ENCODE results near the gene TXK. TPM values are rescaled to one million over a fixed set of nuclear protein-coding genes. Genes with fewer than 3 reads are reported as not detected.

TXK gene
- total and polyA plus RNA-seq, 10 of the 15 experiments (the other 5 are each of a cell fraction or from before 2014, with no cell fraction given) = 0.44 to 2.9 (median 1.4) TPM

DNA sequence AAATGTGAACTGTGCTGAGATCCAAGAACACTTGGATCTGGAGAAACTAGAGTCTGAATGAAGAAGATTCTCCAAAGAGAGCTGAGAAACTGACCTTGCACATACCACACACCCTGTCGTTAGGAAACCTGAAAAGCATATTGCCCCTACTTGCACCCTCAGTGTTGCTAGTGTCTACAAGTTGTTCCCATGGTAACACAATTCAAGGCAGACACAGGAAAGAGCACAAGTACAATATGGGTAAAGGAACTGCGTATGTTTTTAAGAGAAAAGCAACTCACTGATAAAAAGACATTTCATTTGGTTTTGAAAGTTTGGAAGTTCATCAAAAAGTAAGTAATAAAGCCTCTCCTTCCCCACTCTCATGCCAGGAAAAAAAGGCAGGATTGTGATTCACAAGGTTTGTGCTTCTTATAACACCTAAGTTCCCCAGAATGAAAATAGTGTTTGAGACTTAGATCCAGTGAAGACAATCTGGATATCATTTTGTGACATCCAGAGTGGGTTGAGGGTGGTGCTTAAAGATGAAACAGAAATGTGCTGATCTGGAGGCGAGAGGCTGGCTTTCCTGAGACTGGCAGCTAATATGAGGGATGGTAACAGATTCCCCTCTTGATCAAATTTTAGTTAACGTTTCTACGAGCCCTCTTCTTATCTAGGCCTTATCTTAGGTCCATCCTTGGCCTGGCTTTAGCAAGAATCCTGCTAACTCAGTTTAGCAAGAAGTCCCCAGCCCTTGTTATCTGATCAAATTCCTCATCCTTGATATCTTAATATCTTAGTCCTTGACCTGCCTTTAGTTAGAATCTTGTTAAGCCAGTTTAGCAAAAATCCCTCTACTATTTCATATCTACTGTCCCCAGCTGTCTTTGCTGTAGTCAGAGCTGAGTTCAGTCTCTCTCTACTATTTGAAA is 75.2 kb downstream of the TXK start:
- H3K27ac ChIP-seq (ENCODE audit: control insufficient read depth, insufficient read depth) = no peak overlapping the region
- in situ Hi-C loops (cut with MboI) = no loop called here
- CTCF ChIA-PET = interaction anchor here (0.6 kb wide), 1 partner anchor 176 kb away, joined by 3 read pairs; no protein-coding TSS in a partner anchor

More for the DNA sequence above, 75.2 kb downstream of the TXK start:
- Histone ChIP-seq H4K20me1 (ENCODE audit: control insufficient read depth, insufficient read depth) (no peaks in the 10 kb centered on the region), H3K79me2 (ENCODE audit: control insufficient read depth, insufficient read depth, low read length) (no peaks in the 10 kb centered on the region), H3K9ac (ENCODE audit: control insufficient read depth, insufficient read depth, low read length) (no peak overlapping the region), H3K36me3 (ENCODE audit: control insufficient read depth in 2 of 2, insufficient read depth in 2 of 2, low read length in 1 of 2) (no peaks in the 10 kb centered on the region), H3K4me3 (no peak overlapping the region), H3K4me1 (ENCODE audit: control insufficient read depth, insufficient read depth, low read length) (peaks cover 2% of the 10 kb centered on the region), H3K9me3 (replicated peaks; ENCODE audit: control insufficient read depth, insufficient read depth, low read length) (peaks cover under 1% of the 10 kb centered on the region; the same call in 2 of the 3 replicates), H3K27me3 (replicated peaks in 1 of 2; ENCODE audit: control insufficient read depth in 2 of 2, insufficient read depth in 2 of 2, low read length in 1 of 2) (no peaks in the 10 kb centered on the region), H2AFZ (ENCODE audit: control insufficient read depth, low read depth, low read length) (no peak overlapping the region), H3K4me2 (ENCODE audit: control insufficient read depth, insufficient read depth) (no peak overlapping the region)
- ChIA-PET RAD21 (ENCODE audit: unreplicated experiment) (interaction anchor here (1.3 kb wide), 1 partner anchor 10 kb away, joined by 3 read pairs; no protein-coding TSS in a partner anchor), POLR2A (interaction anchor here (0.8 kb wide), 1 partner anchor 16 kb away, joined by 3 read pairs; no protein-coding TSS in a partner anchor), SMC1A (ENCODE audit: uncharacterized antibody, unreplicated experiment) (interaction anchor here (0.6 kb wide), 1 partner anchor 12 kb away, joined by 3 read pairs; no protein-coding TSS in a partner anchor)
- no TSS peak for BruUV-seq (replicated peaks)
- DNase-seq (ENCODE audit: low read depth, low spot score) (no peak), ATAC-seq (no peak), FAIRE-seq (no peak)
- intact Hi-C loops (cut with micrococcal nuclease; ENCODE audit: unreplicated experiment) = no loop called here
- WGBS (ENCODE audit: insufficient coverage, insufficient replicate concordance, low lambda C conversion rate, missing lambda C conversion rate) = 67% methylated on average over 5 of the region's 5 CpGs
- TF ChIP-seq KLF5 (IDR thresholded peaks at IDR 0.05; ENCODE audit: partially characterized antibody) (no peak), ZNF24 (IDR thresholded peaks at IDR 0.05) (no peak), NR2F1 (conservative IDR thresholded peaks at IDR 0.05) (no peak), KDM1A (IDR thresholded peaks at IDR 0.05; ENCODE audit: borderline replicate concordance) (no peak), SP1 (IDR thresholded peaks at IDR 0.05; ENCODE audit: low read depth, low read length) (no peak), RB1 (IDR thresholded peaks at IDR 0.05; ENCODE audit: borderline replicate concordance) (no peak), EZH2 (IDR thresholded peaks at IDR 0.05; ENCODE audit: borderline replicate concordance, control insufficient read depth, low read depth, low read length) (no peak), ZSCAN29 (IDR thresholded peaks at IDR 0.05) (no peak), TCF7 (IDR thresholded peaks at IDR 0.05; ENCODE audit: borderline replicate concordance) (no peak), MXI1 (IDR thresholded peaks at IDR 0.05; ENCODE audit: low read depth, low read length) (no peak), LARP7 (IDR thresholded peaks at IDR 0.05) (no peak)
- TF ChIP-seq, protein P1, sequence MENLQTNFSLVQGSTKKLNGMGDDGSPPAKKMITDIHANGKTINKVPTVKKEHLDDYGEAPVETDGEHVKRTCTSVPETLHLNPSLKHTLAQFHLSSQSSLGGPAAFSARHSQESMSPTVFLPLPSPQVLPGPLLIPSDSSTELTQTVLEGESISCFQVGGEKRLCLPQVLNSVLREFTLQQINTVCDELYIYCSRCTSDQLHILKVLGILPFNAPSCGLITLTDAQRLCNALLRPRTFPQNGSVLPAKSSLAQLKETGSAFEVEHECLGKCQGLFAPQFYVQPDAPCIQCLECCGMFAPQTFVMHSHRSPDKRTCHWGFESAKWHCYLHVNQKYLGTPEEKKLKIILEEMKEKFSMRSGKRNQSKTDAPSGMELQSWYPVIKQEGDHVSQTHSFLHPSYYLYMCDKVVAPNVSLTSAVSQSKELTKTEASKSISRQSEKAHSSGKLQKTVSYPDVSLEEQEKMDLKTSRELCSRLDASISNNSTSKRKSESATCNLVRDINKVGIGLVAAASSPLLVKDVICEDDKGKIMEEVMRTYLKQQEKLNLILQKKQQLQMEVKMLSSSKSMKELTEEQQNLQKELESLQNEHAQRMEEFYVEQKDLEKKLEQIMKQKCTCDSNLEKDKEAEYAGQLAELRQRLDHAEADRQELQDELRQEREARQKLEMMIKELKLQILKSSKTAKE (IDR thresholded peaks at IDR 0.05; ENCODE audit: low read depth, poor library complexity, severe bottlenecking) = no peak
- TF ChIP-seq, protein P2, sequence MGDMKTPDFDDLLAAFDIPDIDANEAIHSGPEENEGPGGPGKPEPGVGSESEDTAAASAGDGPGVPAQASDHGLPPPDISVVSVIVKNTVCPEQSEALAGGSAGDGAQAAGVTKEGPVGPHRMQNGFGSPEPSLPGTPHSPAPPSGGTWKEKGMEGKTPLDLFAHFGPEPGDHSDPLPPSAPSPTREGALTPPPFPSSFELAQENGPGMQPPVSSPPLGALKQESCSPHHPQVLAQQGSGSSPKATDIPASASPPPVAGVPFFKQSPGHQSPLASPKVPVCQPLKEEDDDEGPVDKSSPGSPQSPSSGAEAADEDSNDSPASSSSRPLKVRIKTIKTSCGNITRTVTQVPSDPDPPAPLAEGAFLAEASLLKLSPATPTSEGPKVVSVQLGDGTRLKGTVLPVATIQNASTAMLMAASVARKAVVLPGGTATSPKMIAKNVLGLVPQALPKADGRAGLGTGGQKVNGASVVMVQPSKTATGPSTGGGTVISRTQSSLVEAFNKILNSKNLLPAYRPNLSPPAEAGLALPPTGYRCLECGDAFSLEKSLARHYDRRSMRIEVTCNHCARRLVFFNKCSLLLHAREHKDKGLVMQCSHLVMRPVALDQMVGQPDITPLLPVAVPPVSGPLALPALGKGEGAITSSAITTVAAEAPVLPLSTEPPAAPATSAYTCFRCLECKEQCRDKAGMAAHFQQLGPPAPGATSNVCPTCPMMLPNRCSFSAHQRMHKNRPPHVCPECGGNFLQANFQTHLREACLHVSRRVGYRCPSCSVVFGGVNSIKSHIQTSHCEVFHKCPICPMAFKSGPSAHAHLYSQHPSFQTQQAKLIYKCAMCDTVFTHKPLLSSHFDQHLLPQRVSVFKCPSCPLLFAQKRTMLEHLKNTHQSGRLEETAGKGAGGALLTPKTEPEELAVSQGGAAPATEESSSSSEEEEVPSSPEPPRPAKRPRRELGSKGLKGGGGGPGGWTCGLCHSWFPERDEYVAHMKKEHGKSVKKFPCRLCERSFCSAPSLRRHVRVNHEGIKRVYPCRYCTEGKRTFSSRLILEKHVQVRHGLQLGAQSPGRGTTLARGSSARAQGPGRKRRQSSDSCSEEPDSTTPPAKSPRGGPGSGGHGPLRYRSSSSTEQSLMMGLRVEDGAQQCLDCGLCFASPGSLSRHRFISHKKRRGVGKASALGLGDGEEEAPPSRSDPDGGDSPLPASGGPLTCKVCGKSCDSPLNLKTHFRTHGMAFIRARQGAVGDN (IDR thresholded peaks at IDR 0.05) = no peak
- TF ChIP-seq, protein P3, sequence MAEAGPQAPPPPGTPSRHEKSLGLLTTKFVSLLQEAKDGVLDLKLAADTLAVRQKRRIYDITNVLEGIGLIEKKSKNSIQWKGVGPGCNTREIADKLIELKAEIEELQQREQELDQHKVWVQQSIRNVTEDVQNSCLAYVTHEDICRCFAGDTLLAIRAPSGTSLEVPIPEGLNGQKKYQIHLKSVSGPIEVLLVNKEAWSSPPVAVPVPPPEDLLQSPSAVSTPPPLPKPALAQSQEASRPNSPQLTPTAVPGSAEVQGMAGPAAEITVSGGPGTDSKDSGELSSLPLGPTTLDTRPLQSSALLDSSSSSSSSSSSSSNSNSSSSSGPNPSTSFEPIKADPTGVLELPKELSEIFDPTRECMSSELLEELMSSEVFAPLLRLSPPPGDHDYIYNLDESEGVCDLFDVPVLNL (IDR thresholded peaks at IDR 0.05; ENCODE audit: low read depth, low read length) = no peak

Data from GM12878 (cell line).